ENCODE measurements around the gene TDRD10.

DNA sequence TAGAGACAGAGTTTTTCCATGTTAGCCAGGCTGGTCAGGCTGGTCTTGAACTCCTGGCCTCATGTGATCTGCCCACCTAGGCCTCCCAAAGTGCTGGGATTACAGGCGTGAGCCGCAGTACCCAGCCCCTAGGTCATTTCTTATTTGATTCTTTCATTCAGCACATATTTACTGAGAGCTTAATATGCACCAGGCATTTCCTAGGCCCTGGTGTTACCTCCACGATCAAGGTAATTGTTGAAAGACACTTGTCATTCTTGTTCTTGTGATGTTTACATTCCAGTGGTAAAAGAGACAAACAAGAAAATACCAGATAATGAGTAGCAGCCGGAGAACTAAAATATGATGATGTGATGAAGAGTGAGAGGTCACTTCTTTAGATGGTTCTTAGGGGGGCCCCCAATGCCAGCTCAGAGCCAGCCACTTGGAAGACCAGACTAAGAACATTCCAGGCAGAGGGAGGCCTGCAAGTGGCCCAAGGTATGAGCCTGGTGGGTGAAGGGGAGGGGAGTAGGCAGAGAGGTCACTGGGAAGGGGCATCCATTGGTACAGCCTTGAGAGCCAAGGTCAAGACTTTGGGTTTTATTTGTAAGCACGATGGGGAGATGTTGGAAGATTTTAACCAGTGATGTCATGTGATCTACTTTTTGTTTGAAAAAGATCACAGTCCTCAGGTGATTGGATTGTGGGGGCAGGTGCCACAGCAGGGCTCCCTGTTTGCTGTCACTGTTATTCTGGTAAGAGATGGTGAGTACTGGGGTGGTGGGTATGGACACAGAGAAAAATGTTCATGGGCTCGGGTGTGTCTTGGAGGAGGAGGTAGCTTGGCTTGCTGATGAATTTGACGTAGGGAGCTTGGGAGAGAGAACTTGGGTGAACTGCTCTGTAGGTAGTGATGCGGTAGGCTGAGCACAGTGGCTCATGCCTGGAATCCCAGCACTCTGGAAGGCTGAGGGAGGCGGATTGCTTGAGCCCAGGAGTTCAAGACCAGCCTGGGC lies 37.8 kb downstream of the TDRD10 start:
- TF ChIP-seq CTCF (IDR thresholded peaks at IDR 0.05 in 8 of 11, conservative IDR thresholded peaks at IDR 0.05 in 3 of 11), result no peak
- TF ChIP-seq POLR2AphosphoS5 (IDR thresholded peaks at IDR 0.05), result no peak

Measured in spleen (tissue), 7 donors.